GM12878 (cell line): Measurements from ENCODE around the gene ABHD13. TPM values are rescaled to one million over a fixed set of nuclear protein-coding genes. Genes with fewer than 3 reads are reported as not detected.

Experiments
- ATAC-seq: fragments of 200-7000 bp; cut with Tn5 transposase; 3 replicates; pipeline ENCODE4 v1.9.1; 2020; ENCODE audit warnings: mild to moderate bottlenecking, moderate library complexity
- BruUV-seq: library from RNA; stranded (reverse); fragments of 400-500 nt; replicated peaks from 2 replicates; lab custom pipeline; 2021; lab: Mats Ljungman, UMichigan
- CTCF ChIA-PET: fragments of 300-600 bp; sonication (Branson Sonifier 250); formaldehyde crosslinking; extraction: SDS; loops from one replicate; lab custom pipeline; 2021; ENCODE audit warnings: inconsistent platforms; lab: Yijun Ruan, JAX
- POLR2A ChIA-PET: fragments of 350-600 bp; formaldehyde crosslinking; extraction: SDS; loops from one replicate; lab custom pipeline; 2021; ENCODE audit warnings: inconsistent platforms; lab: Charles Lee
- RAD21 ChIA-PET: fragments of 300-600 bp; sonication (Branson Sonifier 250); formaldehyde crosslinking; loops from one replicate; lab custom pipeline; 2023; ENCODE audit warnings: antibody characterized with exemption; ENCODE audit not compliant: unreplicated experiment; lab: Charles Lee
- SMC1A ChIA-PET: fragments of 300-600 bp; sonication (Branson Sonifier 250); formaldehyde crosslinking; loops from one replicate; lab custom pipeline; 2023; ENCODE audit not compliant: unreplicated experiment, uncharacterized antibody; lab: Charles Lee
- DNase-seq: peaks from one replicate; pipeline ENCODE4 v3.0.0-alpha.2; 2011; ENCODE audit warnings: low read depth, low spot score
- FAIRE-seq: peaks from 3 replicates; lab custom pipeline; 2011; peaks lifted over from hg19 to GRCh38; lab: Jason Lieb, UNC
- H2AFZ ChIP-seq: 2 replicates; pipeline ENCODE4 v1.6.0; 2011; ENCODE audit warnings: low read depth, low read length, control low read depth; ENCODE audit not compliant: control insufficient read depth
- H3K27ac ChIP-seq: 2 replicates; pipeline ENCODE4 v1.5.1; 2011; ENCODE audit warnings: control low read depth; ENCODE audit not compliant: control insufficient read depth, insufficient read depth
- H3K27me3 ChIP-seq, 2 experiments: replicated peaks in 1 of 2; 2 replicates each; pipeline versions ENCODE4 v1.6.0 to v1.6.1; 2011; ENCODE audit warnings: low read length in 1 of 2; ENCODE audit not compliant: control insufficient read depth in 2 of 2, insufficient read depth in 2 of 2
- H3K36me3 ChIP-seq, 2 experiments: 2 replicates each; pipeline ENCODE4 v1.5.1; 2011; ENCODE audit warnings: low read length in 1 of 2; ENCODE audit not compliant: control insufficient read depth in 2 of 2, insufficient read depth in 2 of 2
- H3K4me1 ChIP-seq: 2 replicates; pipeline ENCODE4 v1.6.1; 2011; ENCODE audit warnings: mild to moderate bottlenecking, low read length, moderate library complexity, mixed read lengths; ENCODE audit not compliant: control insufficient read depth, insufficient read depth
- H3K4me2 ChIP-seq: 2 replicates; pipeline ENCODE4 v1.6.0; 2011; ENCODE audit warnings: control low read depth; ENCODE audit not compliant: control insufficient read depth, insufficient read depth
- H3K4me3 ChIP-seq: fragments of 200-600 bp; sonication (generic); 2 replicates; pipeline ENCODE4 v1.5.1; 2016
- H3K79me2 ChIP-seq: 2 replicates; pipeline ENCODE4 v1.6.0; 2011; ENCODE audit warnings: low read length; ENCODE audit not compliant: control insufficient read depth, insufficient read depth
- H3K9ac ChIP-seq: 2 replicates; pipeline ENCODE4 v1.8.0; 2011; ENCODE audit warnings: low read length, control low read depth, mixed read lengths; ENCODE audit not compliant: control insufficient read depth, insufficient read depth
- H3K9me3 ChIP-seq: replicated peaks from 3 replicates; pipeline ENCODE4 v1.5.1; 2011; ENCODE audit warnings: mild to moderate bottlenecking, low read length; ENCODE audit not compliant: control insufficient read depth, insufficient read depth
- H4K20me1 ChIP-seq: 2 replicates; pipeline ENCODE4 v1.6.0; 2011; ENCODE audit not compliant: control insufficient read depth, insufficient read depth
- HDAC2 ChIP-seq: fragments of 200-600 bp; sonication (generic); IDR thresholded peaks from 2 replicates; pipeline ENCODE4 v1.6.1; 2017
- WGBS: methylation state at CpG from one replicate; pipeline ENCODE4 v1.1.6; 2016; ENCODE audit warnings: low lambda C conversion rate; ENCODE audit not compliant: insufficient replicate concordance, insufficient coverage; ENCODE audit errors: missing lambda C conversion rate; 5-methylcytosine and 5-hydroxymethylcytosine counted together
- in situ Hi-C: fragments of 300-500 bp; cut with MboI; formaldehyde crosslinking; loops from 9 replicates; pipeline ENCODE4 v1.14.3; 2018; ENCODE audit warnings: mixed read lengths
- intact Hi-C: fragments of 100-400 bp; cut with micrococcal nuclease; formaldehyde crosslinking; loops from one replicate; pipeline ENCODE4 v1.14.2; 2022; ENCODE audit not compliant: unreplicated experiment
- polyA plus RNA-seq, 11 experiments: library from polyadenylated mRNA; depleted of rRNA in 4 of 11; unstranded in 6 of 11; stranded (reverse) in 5 of 11; fragments of >200 nt; fragmentation: Nextera tagmentation in 4 of 11; fragmentation: Illumina TruSeq in 1 of 11; extraction: Ambion mirVana in 4 of 11; extraction: Trizol in 1 of 11; gene quantifications; 1 replicate in 1 of 11; 2 replicates in 10 of 11; pipeline versions ENCODE4 v1.2.1 to v1.2.3, GENCODE V29; 2011 to 2016; ENCODE audit warnings: inconsistent platforms in 2 of 11, missing spikeins in 2 of 11, low read depth in 1 of 11
- total RNA-seq, 4 experiments: library from RNA; depleted of rRNA in 3 of 4; stranded (reverse); fragments of >200 nt in 3 of 4; fragmentation: Illumina TruSeq in 1 of 4; extraction: Trizol in 1 of 4; gene quantifications; 2 replicates each; pipeline versions ENCODE4 v1.2.1 to v1.2.3, GENCODE V29; 2013 to 2021
- TF ChIP-seq, protein P1 (sequence below): fragments of 450-650 bp; IDR thresholded peaks from 2 replicates; pipeline ENCODE4 v1.6.1; 2014; ENCODE audit warnings: mild to moderate bottlenecking
- TF ChIP-seq, protein P2 (sequence below): fragments of 450-650 bp; IDR thresholded peaks from 2 replicates; pipeline ENCODE4 v1.6.1; 2017; ENCODE audit warnings: mild to moderate bottlenecking, low read depth, inconsistent platforms; ENCODE audit not compliant: poor library complexity, severe bottlenecking

ABHD13 gene
- total and polyA plus RNA-seq, 10 of the 15 experiments (the other 5 are each of a cell fraction or from before 2014, with no cell fraction given): 3.2 to 10.7 (median 6.5) TPM

DNA sequence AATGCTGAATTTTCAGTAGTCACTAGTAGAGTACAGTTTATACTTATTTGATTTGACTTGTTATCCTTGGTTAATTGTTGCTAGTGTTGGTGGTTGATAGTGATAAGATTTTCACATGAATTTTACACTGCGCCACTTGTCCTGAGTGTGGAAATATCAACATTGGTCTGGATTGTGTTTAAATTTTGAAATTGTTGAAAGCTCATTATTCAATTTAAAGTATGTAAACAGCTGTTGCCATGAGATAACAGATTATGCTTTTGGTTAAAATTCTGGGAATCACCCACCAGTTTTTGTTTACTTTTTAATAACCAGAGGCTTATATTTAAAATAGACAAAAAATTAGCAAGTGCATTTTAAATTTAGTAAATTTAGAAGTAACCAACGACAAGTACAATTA, 39.1 kb downstream of the ABHD13 start:
- Histone ChIP-seq H4K20me1 (no peaks in the 10 kb centered on the region), H3K27me3 (no peaks in the 10 kb centered on the region), H3K79me2 (no peaks in the 10 kb centered on the region), H3K27ac (no peak overlapping the region), H3K9me3 (no peaks in the 10 kb centered on the region; the same call in 2 of the 3 replicates), H3K4me1 (no peaks in the 10 kb centered on the region), H3K4me3 (no peak overlapping the region), H3K36me3 (no peaks in the 10 kb centered on the region), H3K9ac (no peak overlapping the region), H2AFZ (no peak overlapping the region), H3K4me2 (no peak overlapping the region)
- in situ Hi-C loops (no loop called here), intact Hi-C loops (no loop called here)
- no TSS peak for BruUV-seq
- ChIA-PET CTCF (interaction anchor here (1.0 kb wide), 1 partner anchor 12 kb away, joined by 4 read pairs; the partner anchor contains the start of gene TNFSF13B), RAD21 (no interaction called here), POLR2A (no interaction called here), SMC1A (no interaction called here)
- ATAC-seq (no peak), DNase-seq (no peak), FAIRE-seq (no peak)
- TF ChIP-seq, protein P1, sequence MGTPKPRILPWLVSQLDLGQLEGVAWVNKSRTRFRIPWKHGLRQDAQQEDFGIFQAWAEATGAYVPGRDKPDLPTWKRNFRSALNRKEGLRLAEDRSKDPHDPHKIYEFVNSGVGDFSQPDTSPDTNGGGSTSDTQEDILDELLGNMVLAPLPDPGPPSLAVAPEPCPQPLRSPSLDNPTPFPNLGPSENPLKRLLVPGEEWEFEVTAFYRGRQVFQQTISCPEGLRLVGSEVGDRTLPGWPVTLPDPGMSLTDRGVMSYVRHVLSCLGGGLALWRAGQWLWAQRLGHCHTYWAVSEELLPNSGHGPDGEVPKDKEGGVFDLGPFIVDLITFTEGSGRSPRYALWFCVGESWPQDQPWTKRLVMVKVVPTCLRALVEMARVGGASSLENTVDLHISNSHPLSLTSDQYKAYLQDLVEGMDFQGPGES: no peak
- TF ChIP-seq HDAC2: no peak
- TF ChIP-seq, protein P2, sequence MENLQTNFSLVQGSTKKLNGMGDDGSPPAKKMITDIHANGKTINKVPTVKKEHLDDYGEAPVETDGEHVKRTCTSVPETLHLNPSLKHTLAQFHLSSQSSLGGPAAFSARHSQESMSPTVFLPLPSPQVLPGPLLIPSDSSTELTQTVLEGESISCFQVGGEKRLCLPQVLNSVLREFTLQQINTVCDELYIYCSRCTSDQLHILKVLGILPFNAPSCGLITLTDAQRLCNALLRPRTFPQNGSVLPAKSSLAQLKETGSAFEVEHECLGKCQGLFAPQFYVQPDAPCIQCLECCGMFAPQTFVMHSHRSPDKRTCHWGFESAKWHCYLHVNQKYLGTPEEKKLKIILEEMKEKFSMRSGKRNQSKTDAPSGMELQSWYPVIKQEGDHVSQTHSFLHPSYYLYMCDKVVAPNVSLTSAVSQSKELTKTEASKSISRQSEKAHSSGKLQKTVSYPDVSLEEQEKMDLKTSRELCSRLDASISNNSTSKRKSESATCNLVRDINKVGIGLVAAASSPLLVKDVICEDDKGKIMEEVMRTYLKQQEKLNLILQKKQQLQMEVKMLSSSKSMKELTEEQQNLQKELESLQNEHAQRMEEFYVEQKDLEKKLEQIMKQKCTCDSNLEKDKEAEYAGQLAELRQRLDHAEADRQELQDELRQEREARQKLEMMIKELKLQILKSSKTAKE: no peak
- 69% methylated on average over 2 of the region's 2 CpGs for WGBS
